OCI-LY3 (cell line): ENCODE results near the gene PCDHGC5.

Source experiments
- CTCF ChIP-seq: fragments of 200-600, 300-600 bp; sonication (generic); IDR thresholded peaks from 2 replicates; pipeline ENCODE4 v1.5.1; 2014; ENCODE audit warnings: antibody characterized with exemption, low read length, low read depth
- EZH2phosphoT487 ChIP-seq: fragments of 200-600 bp; shearing (Covaris generic); IDR thresholded peaks from 2 replicates; pipeline ENCODE4 v1.6.1; 2018; ENCODE audit warnings: antibody characterized with exemption, mixed run types, low read depth

- TF ChIP-seq CTCF (peak; percentile 30), EZH2phosphoT487 (no peak)
These were observed 13.2 kb upstream of the PCDHGC5 start, which contains the start of gene PCDHGC3 for GRCh38 chr5:141475625-141476131.
